Ovary (tissue), 3 donors: Measurements from ENCODE around the gene CCDC57.
"Not testable (repeated sequence)": the region's sequence is repeated elsewhere in the genome, so short reads cannot be mapped to it uniquely, and the experiment has no call there.

Source experiments
- CTCF ChIP-seq, 3 donors: fragments of 450-650 bp in 2 of 3; fragments of 200-600 bp in 1 of 3; IDR thresholded peaks; one replicate each; pipeline versions ENCODE4 v1.5.1 to v1.8.0; 2016 to 2022; ENCODE audit warnings: antibody characterized with exemption in 3 of 3, mild to moderate bottlenecking in 1 of 3
- EP300 ChIP-seq: sonication (generic); formaldehyde crosslinking; IDR thresholded peaks from one replicate; pipeline ENCODE4 v1.6.1; 2017; ENCODE audit warnings: antibody characterized with exemption
- donor health status: DM: no; HTN: no; CAD: no.

- not testable (repeated sequence) for TF ChIP-seq EP300; CTCF (IDR thresholded peaks at IDR 0.05)
Observed at GRCh38 chr17:82139961-82140360, 72.7 kb downstream of the CCDC57 start.
